T-helper 22 cell (primary cell): ENCODE data around the gene PARD3.
"Not testable (repeated sequence)": the region's sequence is repeated elsewhere in the genome, so short reads cannot be mapped to it uniquely, and the experiment has no call there.

Experiments used
- DNase-seq: peaks from one replicate; pipeline ENCODE4 v3.0.0-alpha.2; 2020; ENCODE audit warnings: low read depth

The PARD3 gene

GRCh38 chr10:34648919-34649318 is 166.2 kb downstream of the PARD3 start:
- no peak for DNase-seq

- no peak for DNase-seq
Measured at GRCh38 chr10:34647875-34648865, 166.9 kb downstream of the PARD3 start.

GRCh38 chr10:34647160-34647559 is 167.9 kb downstream of the PARD3 start:
- no peak for DNase-seq

GRCh38 chr10:34646331-34646730 is 168.8 kb downstream of the PARD3 start:
- no peak for DNase-seq

GRCh38 chr10:34644815-34645214 is 170.3 kb downstream of the PARD3 start:
- DNase-seq = not testable (repeated sequence)

GRCh38 chr10:34644224-34644623 is 170.9 kb downstream of the PARD3 start:
- DNase-seq = no peak

- DNase-seq = no peak
Measured at GRCh38 chr10:34643620-34644019, 171.5 kb downstream of the PARD3 start.

- no peak for DNase-seq
Measured at GRCh38 chr10:34641913-34642558, 173.1 kb downstream of the PARD3 start.

- no peak for DNase-seq
Measured at GRCh38 chr10:34641147-34641912, 173.8 kb downstream of the PARD3 start.

GRCh38 chr10:34638406-34639054 is 176.6 kb downstream of the PARD3 start:
- DNase-seq = peak; percentile 13

GRCh38 chr10:34637418-34637911 is 177.6 kb downstream of the PARD3 start:
- DNase-seq = no peak

- no peak for DNase-seq
Measured at GRCh38 chr10:34635111-34635510, 180.0 kb downstream of the PARD3 start.

GRCh38 chr10:34633374-34633773 is 181.7 kb downstream of the PARD3 start:
- DNase-seq = no peak

GRCh38 chr10:34629084-34629483 is 186.0 kb downstream of the PARD3 start:
- no peak for DNase-seq

- DNase-seq = no peak
Measured at GRCh38 chr10:34628174-34628796, 186.8 kb downstream of the PARD3 start.

- DNase-seq = no peak
Measured at GRCh38 chr10:34627741-34628140, 187.4 kb downstream of the PARD3 start.

GRCh38 chr10:34627331-34627730 is 187.8 kb downstream of the PARD3 start:
- DNase-seq = no peak

- no peak for DNase-seq
Measured at GRCh38 chr10:34626158-34626880, 188.8 kb downstream of the PARD3 start.

GRCh38 chr10:34624323-34625153 is 190.6 kb downstream of the PARD3 start:
- DNase-seq = no peak

GRCh38 chr10:34622945-34623344 is 192.2 kb downstream of the PARD3 start:
- DNase-seq = no peak
